Peyer's patch (tissue), 4 donors: Measurements from ENCODE around the gene ENTPD6. TPM values are rescaled to one million over a fixed set of nuclear protein-coding genes. Genes with fewer than 3 reads are reported as not detected.
A peak's percentile ranks its signal among the peaks of the same experiment; 100 is the strongest.

Experiments
- DNase-seq, 3 donors: peaks; one replicate each; pipeline ENCODE4 v3.0.0-alpha.2; 2017 to 2019
- H3K27ac ChIP-seq, 4 donors: fragments of 200-600 bp; sonication (generic); one replicate each; pipeline ENCODE4 v1.5.1; 2016 to 2019
- H3K27me3 ChIP-seq, 2 donors: fragments of 200-600 bp; sonication (generic); one replicate each; pipeline ENCODE4 v1.5.1; 2019
- H3K36me3 ChIP-seq, 3 donors: fragments of 200-600 bp; sonication (generic); one replicate each; pipeline ENCODE4 v1.5.1; 2016 to 2019
- H3K4me1 ChIP-seq, 4 donors: fragments of 200-600 bp; sonication (generic); one replicate each; pipeline ENCODE4 v1.5.1; 2016 to 2019
- H3K4me3 ChIP-seq, 4 donors: fragments of 200-600 bp; sonication (generic); 1 replicate in 3 of 4; 2 replicates in 1 of 4; pipeline ENCODE4 v1.5.1; 2016 to 2019; ENCODE audit warnings: mild to moderate bottlenecking in 1 of 4
- H3K9me3 ChIP-seq, 4 donors: fragments of 200-600 bp; sonication (generic); one replicate each; pipeline ENCODE4 v1.5.1; 2016 to 2019; ENCODE audit warnings: mild to moderate bottlenecking in 1 of 4
- CTCF ChIP-seq, 6 experiments: fragments of 450-650 bp in 4 of 6; fragments of 200-600 bp in 2 of 6; sonication (generic) in 1 of 6; IDR thresholded peaks; one replicate each; pipeline ENCODE4 v1.5.1; 2017 to 2019; ENCODE audit warnings: antibody characterized with exemption in 6 of 6, mild to moderate bottlenecking in 3 of 6, moderate library complexity in 1 of 6
- POLR2A ChIP-seq, 2 donors: fragments of 450-650 bp; IDR thresholded peaks; one replicate each; pipeline ENCODE4 v1.5.1; 2017; ENCODE audit warnings: antibody characterized with exemption in 2 of 2, mild to moderate bottlenecking in 2 of 2, moderate library complexity in 2 of 2
- total RNA-seq, 4 donors: library from RNA; depleted of rRNA; stranded (reverse); fragments of >200 nt; gene quantifications; one replicate each; pipeline ENCODE4 v1.1.0, GENCODE V29; 2016

The ENTPD6 gene
- total RNA-seq, 4 donors from 2014 or later: 122 to 248 (median 213) TPM

GRCh38 chr20:25273046-25273445 lies 77.5 kb downstream of the ENTPD6 start:
- H3K9me3 ChIP-seq: no peaks in the 10 kb centered on the region
- TF ChIP-seq CTCF (IDR thresholded peaks at IDR 0.05) (no peak), POLR2A (IDR thresholded peaks at IDR 0.05) (no peak)
- H3K27ac ChIP-seq: peak overlapping the region in 1 of 4 donors; percentile 31
- peak in 2 of 3 donors; percentile 7 to 36 for DNase-seq
- H3K36me3 ChIP-seq: peaks cover 0 to 86% (median 0%) of the 10 kb centered on the region in 3 donors
- no peaks in the 10 kb centered on the region for H3K27me3 ChIP-seq
- no peak overlapping the region for H3K4me3 ChIP-seq
- H3K4me1 ChIP-seq: no peaks in the 10 kb centered on the region

- Histone ChIP-seq H3K4me3 (no peak overlapping the region), H3K9me3 (no peaks in the 10 kb centered on the region), H3K27ac (peak overlapping the region in 1 of 4 donors; percentile 31), H3K4me1 (no peaks in the 10 kb centered on the region), H3K36me3 (peaks cover 0 to 90% (median 0%) of the 10 kb centered on the region in 3 donors), H3K27me3 (no peaks in the 10 kb centered on the region)
- DNase-seq: peak; percentile 8 to 30 (median 21)
- no peak for TF ChIP-seq CTCF (IDR thresholded peaks at IDR 0.05)
- TF ChIP-seq POLR2A (IDR thresholded peaks at IDR 0.05): no peak
Observed at GRCh38 chr20:25273541-25274358, 78.2 kb downstream of the ENTPD6 start.

- peak in 2 of 3 donors; percentile 28 to 38 for DNase-seq
- TF ChIP-seq CTCF (IDR thresholded peaks at IDR 0.05) (no peak), POLR2A (IDR thresholded peaks at IDR 0.05) (no peak)
- H3K36me3 ChIP-seq: peaks cover 0 to 90% (median 0%) of the 10 kb centered on the region in 3 donors
- H3K4me1 ChIP-seq: no peaks in the 10 kb centered on the region
- H3K27ac ChIP-seq: no peak overlapping the region
- no peaks in the 10 kb centered on the region for H3K27me3 ChIP-seq
- H3K4me3 ChIP-seq: no peak overlapping the region
- no peaks in the 10 kb centered on the region for H3K9me3 ChIP-seq
Observed at GRCh38 chr20:25274481-25274880, 79.0 kb downstream of the ENTPD6 start.

- no peaks in the 10 kb centered on the region for H3K4me1 ChIP-seq
- TF ChIP-seq POLR2A (IDR thresholded peaks at IDR 0.05) (no peak), CTCF (IDR thresholded peaks at IDR 0.05) (no peak)
- H3K27me3 ChIP-seq: no peaks in the 10 kb centered on the region
- no peak overlapping the region for H3K4me3 ChIP-seq
- no peak overlapping the region for H3K27ac ChIP-seq
- H3K36me3 ChIP-seq: peaks cover 0 to 92% (median 0%) of the 10 kb centered on the region in 3 donors
- H3K9me3 ChIP-seq: no peaks in the 10 kb centered on the region
- peak in 2 of 3 donors; percentile 39 to 51 for DNase-seq
Observed at GRCh38 chr20:25274891-25275812, 79.6 kb downstream of the ENTPD6 start.

- Histone ChIP-seq H3K4me1 (peaks cover 0 to 4% (median 0%) of the 10 kb centered on the region in 4 donors), H3K4me3 (no peak overlapping the region), H3K36me3 (peaks cover 0 to 92% (median 0%) of the 10 kb centered on the region in 3 donors), H3K9me3 (no peaks in the 10 kb centered on the region), H3K27ac (no peak overlapping the region), H3K27me3 (no peaks in the 10 kb centered on the region)
- DNase-seq: peak in 2 of 3 donors; percentile 36 to 44
- TF ChIP-seq CTCF (IDR thresholded peaks at IDR 0.05) (no peak), POLR2A (IDR thresholded peaks at IDR 0.05) (no peak)
Observed at GRCh38 chr20:25275813-25276532, 80.5 kb downstream of the ENTPD6 start.
